Lower leg skin (tissue), 4 donors: ENCODE results near the gene COL4A1. TPM values are rescaled to one million over a fixed set of nuclear protein-coding genes. Genes with fewer than 3 reads are reported as not detected.

ENCODE experiments used
- DNase-seq, 2 donors: peaks; one replicate each; pipeline ENCODE4 v3.0.0-alpha.2; 2019; ENCODE audit warnings: low spot score in 2 of 2
- H3K4me3 ChIP-seq: fragments of 200-600 bp; sonication (generic); 2 replicates; pipeline ENCODE4 v1.5.1; 2017; ENCODE audit warnings: mild to moderate bottlenecking, low read depth; ENCODE audit not compliant: poor library complexity, severe bottlenecking
- POLR2A ChIP-seq, 2 donors: fragments of 450-650 bp; IDR thresholded peaks; one replicate each; pipeline ENCODE4 v1.6.1; 2016 to 2017; ENCODE audit warnings: antibody characterized with exemption in 2 of 2, mild to moderate bottlenecking in 1 of 2, moderate library complexity in 1 of 2
- WGBS, 2 donors: methylation state at CpG; one replicate each; pipeline ENCODE4 v1.1.5; 2018; 5-methylcytosine and 5-hydroxymethylcytosine counted together
- intact Hi-C: fragments of 100-400 bp; cut with DNase I; formaldehyde crosslinking; loops from one replicate; pipeline ENCODE4 v1.15.0; 2023; ENCODE audit warnings: low total_unique reads
- total RNA-seq, 4 donors: library from RNA; depleted of rRNA; stranded (reverse); fragments of >200 nt; gene quantifications; one replicate each; pipeline ENCODE4 v1.1.0, GENCODE V29; 2016
- TF ChIP-seq, protein P1 (sequence below), 3 donors: fragments of 450-650 bp; IDR thresholded peaks; one replicate each; pipeline ENCODE4 v1.5.1; 2016; ENCODE audit warnings: antibody characterized with exemption in 3 of 3, mild to moderate bottlenecking in 3 of 3, moderate library complexity in 2 of 3

COL4A1 gene
- total RNA-seq, 4 donors from 2014 or later: 41.0 to 105 (median 56.7) TPM

DNA sequence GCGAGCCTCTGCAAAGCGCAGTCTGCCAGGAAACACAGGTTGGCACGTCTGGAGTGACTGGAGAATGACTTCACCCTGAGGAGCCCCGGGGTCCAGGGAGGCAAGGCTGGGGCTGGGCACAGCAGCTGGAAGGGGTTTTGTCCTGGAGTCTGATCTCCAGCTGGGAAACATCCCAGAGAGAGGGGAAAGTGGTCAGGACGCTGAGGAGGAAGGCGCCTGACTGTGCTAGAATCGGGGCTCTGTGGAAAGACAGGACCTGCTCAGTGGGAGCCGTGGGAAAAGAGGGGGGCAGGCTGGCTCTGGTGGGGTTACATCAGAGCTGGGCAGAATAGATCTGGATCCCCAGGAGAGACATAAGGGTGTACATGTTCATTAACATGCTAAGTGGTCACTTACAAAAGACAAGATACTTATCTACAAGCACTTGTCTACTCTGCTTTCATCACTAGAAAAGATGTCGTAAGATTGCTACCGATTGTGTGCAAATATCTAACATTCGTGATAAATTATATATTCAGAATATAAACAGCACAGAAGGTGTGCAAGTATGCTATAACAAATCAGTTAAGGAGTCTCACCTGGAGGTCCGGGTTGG lies 106.6 kb downstream of the COL4A1 start:
- H3K4me3 ChIP-seq: no peak overlapping the region
- intact Hi-C loops: no loop called here
- TF ChIP-seq, protein P1, sequence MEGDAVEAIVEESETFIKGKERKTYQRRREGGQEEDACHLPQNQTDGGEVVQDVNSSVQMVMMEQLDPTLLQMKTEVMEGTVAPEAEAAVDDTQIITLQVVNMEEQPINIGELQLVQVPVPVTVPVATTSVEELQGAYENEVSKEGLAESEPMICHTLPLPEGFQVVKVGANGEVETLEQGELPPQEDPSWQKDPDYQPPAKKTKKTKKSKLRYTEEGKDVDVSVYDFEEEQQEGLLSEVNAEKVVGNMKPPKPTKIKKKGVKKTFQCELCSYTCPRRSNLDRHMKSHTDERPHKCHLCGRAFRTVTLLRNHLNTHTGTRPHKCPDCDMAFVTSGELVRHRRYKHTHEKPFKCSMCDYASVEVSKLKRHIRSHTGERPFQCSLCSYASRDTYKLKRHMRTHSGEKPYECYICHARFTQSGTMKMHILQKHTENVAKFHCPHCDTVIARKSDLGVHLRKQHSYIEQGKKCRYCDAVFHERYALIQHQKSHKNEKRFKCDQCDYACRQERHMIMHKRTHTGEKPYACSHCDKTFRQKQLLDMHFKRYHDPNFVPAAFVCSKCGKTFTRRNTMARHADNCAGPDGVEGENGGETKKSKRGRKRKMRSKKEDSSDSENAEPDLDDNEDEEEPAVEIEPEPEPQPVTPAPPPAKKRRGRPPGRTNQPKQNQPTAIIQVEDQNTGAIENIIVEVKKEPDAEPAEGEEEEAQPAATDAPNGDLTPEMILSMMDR (IDR thresholded peaks at IDR 0.05): no peak
- TF ChIP-seq POLR2A (IDR thresholded peaks at IDR 0.05): no peak
- WGBS, 2 donors: 79% methylated on average over 12 of the region's 12 CpGs
- DNase-seq: no peak

DNA sequence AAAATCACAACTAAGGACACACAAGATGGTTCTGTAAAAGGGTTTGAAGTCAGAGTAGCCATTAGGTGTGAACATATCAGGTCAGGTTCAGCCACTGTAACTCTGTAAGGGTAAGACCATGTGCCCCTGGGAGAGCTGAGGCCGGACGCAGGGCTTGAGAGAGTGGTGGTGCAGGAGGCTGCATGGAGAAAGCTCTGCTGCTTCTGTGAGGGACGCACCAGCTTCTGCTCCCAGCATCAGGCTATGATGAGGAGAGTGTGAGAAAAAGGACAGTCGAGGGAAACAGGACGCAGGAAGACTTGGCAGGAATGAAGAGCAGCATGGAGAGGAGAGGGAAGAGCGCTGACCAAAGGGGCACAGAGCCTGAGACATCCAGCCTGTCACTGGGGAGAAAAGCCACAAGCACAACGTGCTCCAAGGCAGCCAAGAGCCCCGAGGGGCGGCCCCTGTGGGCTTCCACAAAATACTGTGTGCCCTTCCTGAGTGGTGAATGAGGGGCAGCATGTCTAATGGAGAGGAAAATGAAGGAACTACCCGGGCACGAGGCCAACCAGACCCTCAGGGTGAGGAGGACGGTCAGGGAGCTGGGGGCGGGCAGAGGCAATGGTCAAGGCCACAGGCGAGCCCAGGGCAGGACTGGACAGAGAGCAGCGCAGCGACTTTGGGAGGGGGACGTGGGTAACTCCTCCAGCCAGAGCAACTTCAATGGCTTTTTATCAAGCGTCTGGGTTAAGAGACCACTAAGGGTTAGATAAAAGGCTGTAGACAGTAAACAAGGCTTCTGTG lies 107.7 kb downstream of the COL4A1 start:
- intact Hi-C loops: no loop called here
- WGBS, 2 donors: 78 to 82% methylated on average over 18 of the region's 18 CpGs
- DNase-seq: no peak
- TF ChIP-seq, protein P1 (IDR thresholded peaks at IDR 0.05): no peak
- no peak for TF ChIP-seq POLR2A (IDR thresholded peaks at IDR 0.05)
- H3K4me3 ChIP-seq: no peak overlapping the region

DNA sequence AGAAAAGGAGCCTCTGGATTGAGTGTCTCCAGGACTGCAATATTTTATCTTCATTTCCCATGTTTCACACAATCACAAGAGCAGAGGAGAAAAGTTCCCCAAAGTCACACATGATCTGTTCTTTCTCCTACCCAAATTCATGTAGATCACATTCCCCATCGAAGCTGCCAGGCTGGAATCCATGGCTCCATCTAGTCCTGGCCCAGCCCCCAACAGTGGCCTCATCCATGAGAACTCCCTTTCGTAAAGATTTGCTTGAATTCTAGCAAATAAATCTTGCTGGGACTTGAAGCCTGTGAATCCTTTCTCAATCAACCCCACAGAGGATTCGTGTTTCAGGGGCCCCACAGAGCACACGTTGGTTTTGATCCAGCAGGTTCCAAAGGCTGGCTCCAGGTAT lies 109.5 kb downstream of the COL4A1 start:
- no peak for TF ChIP-seq POLR2A (IDR thresholded peaks at IDR 0.05)
- TF ChIP-seq, protein P1 (IDR thresholded peaks at IDR 0.05): no peak
- 62 to 63% methylated on average over 4 of the region's 4 CpGs for WGBS, 2 donors
- peak in 1 of 2 donors; percentile 62 for DNase-seq
- intact Hi-C loops: no loop called here
- no peak overlapping the region for H3K4me3 ChIP-seq

DNA sequence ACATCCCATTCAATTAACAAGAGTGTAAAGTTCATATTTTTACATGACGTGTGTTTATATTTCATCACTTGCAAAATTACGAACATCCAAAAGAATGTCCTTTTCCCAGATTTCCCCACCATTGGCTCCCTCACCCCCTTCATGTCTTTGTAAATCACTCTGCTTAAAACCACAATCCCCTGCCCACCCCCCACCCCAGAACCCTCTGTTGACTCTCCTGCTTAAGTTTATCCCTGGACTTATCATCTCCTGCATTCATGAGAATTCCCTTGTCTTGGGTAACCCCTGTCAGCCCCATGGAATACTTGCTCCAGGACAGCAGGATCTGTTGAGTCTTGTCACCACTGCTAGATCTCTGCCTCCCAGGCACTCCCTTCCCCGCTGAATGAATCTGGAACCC lies 109.9 kb downstream of the COL4A1 start:
- no peak for DNase-seq
- no peak overlapping the region for H3K4me3 ChIP-seq
- intact Hi-C loops: no loop called here
- 81 to 82% methylated on average over 3 of the region's 3 CpGs for WGBS, 2 donors
- no peak for TF ChIP-seq POLR2A (IDR thresholded peaks at IDR 0.05)
- TF ChIP-seq, protein P1 (IDR thresholded peaks at IDR 0.05): no peak

DNA sequence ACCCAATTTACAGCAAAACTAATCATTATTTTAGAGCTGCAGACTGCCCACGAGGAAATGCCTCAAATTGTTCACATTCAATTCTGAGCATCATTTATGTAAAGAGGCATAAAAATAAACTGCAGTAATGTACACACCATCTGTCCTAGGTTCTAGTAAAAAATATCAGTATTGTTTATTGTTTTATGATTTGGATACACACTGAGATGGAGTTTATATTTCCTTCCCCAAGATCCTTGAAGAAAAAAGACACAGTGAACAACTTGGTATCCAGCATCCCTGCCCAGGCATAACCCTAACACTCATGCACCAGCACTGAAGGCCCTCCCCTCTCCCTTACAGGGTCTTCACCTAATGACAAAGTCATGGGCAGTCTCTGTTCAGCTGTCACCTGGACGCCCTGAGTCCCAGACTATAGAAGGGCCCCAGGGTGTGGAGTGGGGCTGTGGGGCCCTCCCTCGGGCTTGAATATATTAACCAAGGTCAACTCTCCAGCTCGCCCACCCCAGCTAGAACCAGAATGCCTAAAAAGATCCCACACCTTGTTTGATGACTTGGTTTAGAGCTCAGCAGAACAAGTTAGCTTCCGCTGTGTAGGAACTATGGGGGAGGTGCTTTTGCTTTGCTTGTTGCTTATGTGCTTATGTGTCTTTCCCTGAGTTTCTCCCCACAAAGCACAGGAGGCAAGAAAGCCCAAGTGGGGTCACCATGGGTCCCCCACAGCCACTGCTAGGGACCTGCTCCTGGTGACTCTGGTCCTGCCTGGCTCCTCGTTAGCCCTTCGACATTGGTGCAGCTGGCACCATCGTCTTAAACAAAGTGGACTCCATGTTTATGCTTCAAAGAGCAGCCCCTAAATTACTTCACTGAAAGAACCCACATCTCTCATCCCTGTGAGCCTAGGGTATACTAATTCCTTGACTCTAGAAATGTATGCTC lies 111.1 kb downstream of the COL4A1 start:
- 82 to 83% methylated on average over 8 of the region's 8 CpGs for WGBS, 2 donors
- DNase-seq: peak in 1 of 2 donors; percentile 62
- TF ChIP-seq POLR2A (IDR thresholded peaks at IDR 0.05): no peak
- TF ChIP-seq, protein P1 (IDR thresholded peaks at IDR 0.05): no peak
- H3K4me3 ChIP-seq: no peak overlapping the region
- intact Hi-C loops: no loop called here
